Pons (tissue), 1 donor: ENCODE data around the gene USP4.

Experiments used
- DNase-seq: peaks from one replicate; pipeline ENCODE4 v3.0.0-alpha.2; 2016; ENCODE audit warnings: low spot score

USP4 gene

GRCh38 chr3:49296781-49297411, 43.0 kb downstream of the USP4 start:
- no peak for DNase-seq

- DNase-seq = no peak
These were observed 44.3 kb downstream of the USP4 start for GRCh38 chr3:49295489-49296058.

GRCh38 chr3:49294343-49294742, 45.5 kb downstream of the USP4 start:
- no peak for DNase-seq

GRCh38 chr3:49283997-49284396, 55.9 kb downstream of the USP4 start:
- no peak for DNase-seq

- no peak for DNase-seq
These were observed 60.5 kb downstream of the USP4 start for GRCh38 chr3:49279376-49279775.

- DNase-seq = no peak
These were observed 61.3 kb downstream of the USP4 start for GRCh38 chr3:49278548-49278947.

- no peak for DNase-seq
These were observed 62.5 kb downstream of the USP4 start for GRCh38 chr3:49277383-49277775.

- peak; percentile 49 for DNase-seq
These were observed 63.1 kb downstream of the USP4 start, which contains the start of gene C3orf62 for GRCh38 chr3:49276475-49277382. C3orf62 (minus strand) TSS chr3:49277232; CDS start chr3:49276872, 360 bp downstream.

GRCh38 chr3:49273825-49274532, 65.9 kb downstream of the USP4 start:
- no peak for DNase-seq

GRCh38 chr3:49271047-49271446, 68.8 kb downstream of the USP4 start:
- no peak for DNase-seq

- no peak for DNase-seq
These were observed 69.7 kb downstream of the USP4 start for GRCh38 chr3:49270156-49270500.

- no peak for DNase-seq
These were observed 70.3 kb downstream of the USP4 start for GRCh38 chr3:49269443-49270155.

GRCh38 chr3:49266410-49267095, 73.3 kb downstream of the USP4 start:
- DNase-seq = peak; percentile 50

GRCh38 chr3:49265661-49266386, 74.0 kb downstream of the USP4 start:
- no peak for DNase-seq

GRCh38 chr3:49263159-49263889, 76.5 kb downstream of the USP4 start:
- DNase-seq = no peak

GRCh38 chr3:49260806-49261324, 79.0 kb downstream of the USP4 start:
- DNase-seq = no peak

- DNase-seq = no peak
These were observed 82.7 kb downstream of the USP4 start for GRCh38 chr3:49257187-49257586.

GRCh38 chr3:49255718-49256511, 83.9 kb downstream of the USP4 start:
- no peak for DNase-seq

GRCh38 chr3:49255112-49255511, 84.7 kb downstream of the USP4 start:
- DNase-seq = no peak
